Mammary epithelial cell (primary cell): ENCODE data around the gene PLK2.

Experiments
- EZH2 ChIP-seq: IDR thresholded peaks from 2 replicates; pipeline ENCODE4 v1.6.1; 2012; ENCODE audit warnings: low read length, inconsistent platforms, borderline replicate concordance
- TF ChIP-seq, protein P1 (sequence below), 2 donors: IDR thresholded peaks in 1 of 2; conservative IDR thresholded peaks in 1 of 2; 2 replicates each; pipeline ENCODE4 v1.5.1; 2011 to 2012; ENCODE audit warnings: inconsistent platforms in 2 of 2, low read length in 2 of 2, mild to moderate bottlenecking in 2 of 2, control low read depth in 1 of 2, low read depth in 1 of 2; ENCODE audit not compliant: insufficient read depth in 1 of 2; ENCODE audit errors: extremely low read depth in 1 of 2

DNA sequence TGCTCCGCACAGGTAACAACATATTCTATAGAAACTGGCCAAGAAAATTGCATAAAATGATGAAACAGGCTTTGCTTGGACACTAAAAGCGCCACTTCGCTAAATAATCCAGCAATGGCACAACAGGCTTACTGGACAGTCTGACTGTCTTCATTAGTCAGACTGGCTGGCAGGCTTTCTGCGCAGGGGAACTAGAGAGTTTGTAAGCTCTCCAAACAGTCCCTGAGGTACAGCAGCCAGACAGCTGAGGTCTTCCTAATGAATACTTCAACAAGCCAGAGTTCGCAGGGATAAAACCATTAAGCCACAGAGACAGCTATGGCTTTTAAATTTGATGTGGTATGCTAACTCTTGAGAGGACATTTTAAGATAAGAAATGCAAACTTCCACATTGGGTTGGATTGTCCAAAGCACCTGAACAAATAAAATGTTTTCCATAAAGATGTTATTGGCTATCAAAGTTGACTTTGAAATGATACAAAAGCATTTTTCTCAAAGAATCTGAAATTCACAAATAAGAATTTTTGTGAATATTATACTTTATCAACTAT lies 20.7 kb downstream of the PLK2 start:
- TF ChIP-seq EZH2 = no peak
- TF ChIP-seq, protein P1, sequence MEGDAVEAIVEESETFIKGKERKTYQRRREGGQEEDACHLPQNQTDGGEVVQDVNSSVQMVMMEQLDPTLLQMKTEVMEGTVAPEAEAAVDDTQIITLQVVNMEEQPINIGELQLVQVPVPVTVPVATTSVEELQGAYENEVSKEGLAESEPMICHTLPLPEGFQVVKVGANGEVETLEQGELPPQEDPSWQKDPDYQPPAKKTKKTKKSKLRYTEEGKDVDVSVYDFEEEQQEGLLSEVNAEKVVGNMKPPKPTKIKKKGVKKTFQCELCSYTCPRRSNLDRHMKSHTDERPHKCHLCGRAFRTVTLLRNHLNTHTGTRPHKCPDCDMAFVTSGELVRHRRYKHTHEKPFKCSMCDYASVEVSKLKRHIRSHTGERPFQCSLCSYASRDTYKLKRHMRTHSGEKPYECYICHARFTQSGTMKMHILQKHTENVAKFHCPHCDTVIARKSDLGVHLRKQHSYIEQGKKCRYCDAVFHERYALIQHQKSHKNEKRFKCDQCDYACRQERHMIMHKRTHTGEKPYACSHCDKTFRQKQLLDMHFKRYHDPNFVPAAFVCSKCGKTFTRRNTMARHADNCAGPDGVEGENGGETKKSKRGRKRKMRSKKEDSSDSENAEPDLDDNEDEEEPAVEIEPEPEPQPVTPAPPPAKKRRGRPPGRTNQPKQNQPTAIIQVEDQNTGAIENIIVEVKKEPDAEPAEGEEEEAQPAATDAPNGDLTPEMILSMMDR (conservative IDR thresholded peaks at IDR 0.05 in 1 of 2, IDR thresholded peaks at IDR 0.05 in 1 of 2; ENCODE audit: extremely low read depth in 1 of 2, insufficient read depth in 1 of 2, low read depth in 1 of 2, low read length in 2 of 2) = no peak
